Caco-2 (cell line): Measurements from ENCODE around the gene ZNF845. TPM values are rescaled to one million over a fixed set of nuclear protein-coding genes. Genes with fewer than 3 reads are reported as not detected.
"Not testable (repeated sequence)": the region's sequence is repeated elsewhere in the genome, so short reads cannot be mapped to it uniquely, and the experiment has no call there.

Experiments
- BruUV-seq: library from RNA; stranded (reverse); fragments of 400-500 nt; replicated peaks from 2 replicates; lab custom pipeline; 2021; lab: Mats Ljungman, UMichigan
- CTCF ChIA-PET: fragments of 300-600 bp; sonication (Branson Sonifier 250); formaldehyde crosslinking; loops from one replicate; lab custom pipeline; 2022; ENCODE audit warnings: antibody characterized with exemption; lab: Charles Lee
- POLR2A ChIA-PET: fragments of 300-600 bp; sonication (Branson Sonifier 250); formaldehyde crosslinking; loops from one replicate; lab custom pipeline; 2022; ENCODE audit warnings: antibody characterized with exemption; lab: Charles Lee
- DNase-seq, 2 experiments: peaks; one replicate each; pipeline versions ENCODE4 v3.0.0 to v3.0.0-alpha.2; 2020 to 2022
- H3K27me3 ChIP-seq: replicated peaks from 2 replicates; pipeline ENCODE4 v1.6.0; 2011; ENCODE audit warnings: low read length; ENCODE audit not compliant: control insufficient read depth, insufficient read depth
- H3K36me3 ChIP-seq: 2 replicates; pipeline ENCODE4 v1.5.1; 2011; ENCODE audit warnings: low read length; ENCODE audit not compliant: control insufficient read depth, insufficient read depth
- H3K4me1 ChIP-seq: fragments of 250-450 bp; sonication (Bioruptor Pico); 2 replicates; pipeline ENCODE4 v1.5.1; 2020; ENCODE audit warnings: mild to moderate bottlenecking
- H3K4me3 ChIP-seq: 2 replicates; pipeline ENCODE4 v1.5.1; 2011; ENCODE audit warnings: low read depth, mild to moderate bottlenecking, control low read depth, low read length
- H3K9me3 ChIP-seq: fragments of 250-450 bp; sonication (Bioruptor Pico); 2 replicates; pipeline ENCODE4 v1.5.1; 2020; ENCODE audit warnings: mild to moderate bottlenecking, moderate library complexity
- H3K27ac Mint-ChIP-seq: one replicate; pipeline ENCODE4 v1.8.0; 2022; ENCODE audit warnings: mixed read lengths; ENCODE audit not compliant: unreplicated experiment
- H3K27me3 Mint-ChIP-seq: one replicate; pipeline ENCODE4 v1.8.0; 2022; ENCODE audit warnings: mixed read lengths; ENCODE audit not compliant: insufficient read depth, unreplicated experiment
- H3K36me3 Mint-ChIP-seq: one replicate; pipeline ENCODE4 v1.8.0; 2022; ENCODE audit warnings: mild to moderate bottlenecking, mixed read lengths; ENCODE audit not compliant: insufficient read depth, unreplicated experiment
- H3K4me1 Mint-ChIP-seq: one replicate; pipeline ENCODE4 v1.8.0; 2022; ENCODE audit warnings: low read depth, mixed read lengths; ENCODE audit not compliant: unreplicated experiment
- H3K4me3 Mint-ChIP-seq: one replicate; pipeline ENCODE4 v1.8.0; 2022; ENCODE audit warnings: mild to moderate bottlenecking, moderate library complexity, mixed read lengths; ENCODE audit not compliant: unreplicated experiment
- H3K9me3 Mint-ChIP-seq: one replicate; pipeline ENCODE4 v1.8.0; 2022; ENCODE audit warnings: mixed read lengths; ENCODE audit not compliant: unreplicated experiment
- CTCF ChIP-seq, 2 experiments: fragments of 200-600 bp in 1 of 2; IDR thresholded peaks; 1 replicate in 1 of 2; 2 replicates in 1 of 2; pipeline versions ENCODE4 v1.5.1 to v1.8.0; 2011 to 2022; ENCODE audit warnings: antibody characterized with exemption in 1 of 2, control low read depth in 1 of 2, inconsistent platforms in 1 of 2, low read depth in 1 of 2, low read length in 1 of 2, mild to moderate bottlenecking in 1 of 2, moderate library complexity in 1 of 2; ENCODE audit not compliant: insufficient read depth in 1 of 2, severe bottlenecking in 1 of 2, unreplicated experiment in 1 of 2
- intact Hi-C: fragments of 100-400 bp; cut with micrococcal nuclease; formaldehyde crosslinking; loops from one replicate; pipeline ENCODE4 v1.10.0; 2022; ENCODE audit not compliant: unreplicated experiment
- total RNA-seq: library from RNA; stranded (reverse); gene quantifications from 2 replicates; pipeline ENCODE4 v1.2.3, GENCODE V29; 2022

ZNF845 gene
- total RNA-seq, 1 experiment from 2014 or later = 8.9 TPM

- H3K4me3 ChIP-seq = no peak overlapping the region
- no peak for TF ChIP-seq CTCF (IDR thresholded peaks at IDR 0.05; ENCODE audit: insufficient read depth in 1 of 2, low read depth in 1 of 2, low read length in 1 of 2, severe bottlenecking in 1 of 2, unreplicated experiment in 1 of 2)
- Mint-ChIP-seq H3K9me3 (peaks cover 27% of the 10 kb centered on the region), H3K27ac (peak overlapping the region; percentile 20), H3K36me3 (peaks cover 27% of the 10 kb centered on the region), H3K4me1 (peaks cover 4% of the 10 kb centered on the region), H3K4me3 (no peak overlapping the region), H3K27me3 (no peaks in the 10 kb centered on the region)
- peaks cover 29% of the 10 kb centered on the region for H3K9me3 ChIP-seq
- intact Hi-C loops = no loop called here
- no peaks in the 10 kb centered on the region for H3K36me3 ChIP-seq
- H3K4me1 ChIP-seq = no peaks in the 10 kb centered on the region
- DNase-seq = no peak
- ChIA-PET POLR2A (no interaction called here), CTCF (interaction anchor here (0.5 kb wide), 1 partner anchor 512 kb away, joined by 5 read pairs; no protein-coding TSS in a partner anchor)
- no TSS peak for BruUV-seq
- no peaks in the 10 kb centered on the region for H3K27me3 ChIP-seq
These were observed 56.4 kb downstream of the ZNF845 start for GRCh38 chr19:53389978-53390377.

GRCh38 chr19:53394522-53394973 lies 61.0 kb downstream of the ZNF845 start:
- CTCF ChIA-PET = interaction anchor here (0.6 kb wide), 1 partner anchor 672 kb away, joined by 5 read pairs; no protein-coding TSS in a partner anchor
- TF ChIP-seq CTCF (IDR thresholded peaks at IDR 0.05; ENCODE audit: insufficient read depth in 1 of 2, low read depth in 1 of 2, low read length in 1 of 2, severe bottlenecking in 1 of 2, unreplicated experiment in 1 of 2) = no peak
- peaks cover 38% of the 10 kb centered on the region for H3K36me3 Mint-ChIP-seq
- Histone ChIP-seq H3K4me3 (peak overlapping the region; percentile 83), H3K36me3 (peaks cover 2% of the 10 kb centered on the region; the same call in 1 of the 2 replicates), H3K9me3 (peaks cover 19% of the 10 kb centered on the region), H3K4me1 (peaks cover 8% of the 10 kb centered on the region), H3K27me3 (no peaks in the 10 kb centered on the region)
- intact Hi-C loops = loop anchor here (2.0 kb wide), 1 partner anchor 62 kb away; the partner anchor contains the start of gene ZNF845
- no peaks in the 10 kb centered on the region for H3K9me3 Mint-ChIP-seq
- peak overlapping the region; percentile 77 for H3K4me3 Mint-ChIP-seq
- H3K27me3 Mint-ChIP-seq = no peaks in the 10 kb centered on the region
- peak in 1 of 2 experiments; percentile 52 for DNase-seq
- H3K27ac Mint-ChIP-seq = peak overlapping the region; percentile 65
- POLR2A ChIA-PET = interaction anchor here (0.6 kb wide), 2 partner anchors 80 to 126 kb away, joined by 3 read pairs; no protein-coding TSS in a partner anchor
- peaks cover 19% of the 10 kb centered on the region for H3K4me1 Mint-ChIP-seq
- BruUV-seq = no TSS peak

GRCh38 chr19:53394974-53395839 lies 61.7 kb downstream of the ZNF845 start, which contains the start of gene ZNF765:
TSS of gene ZNF765 (plus strand) at chr19:53395149. CDS start at chr19:53398016, 2,867 bp downstream.
- H3K27me3 ChIP-seq = no peaks in the 10 kb centered on the region
- Mint-ChIP-seq H3K9me3 (peaks cover 5% of the 10 kb centered on the region), H3K27ac (peak within 1 kb of the TSS; percentile 65), H3K4me3 (peak within 1 kb of the TSS; percentile 77), H3K4me1 (peaks cover 19% of the 10 kb centered on the region), H3K36me3 (peaks cover 40% of the 10 kb centered on the region), H3K27me3 (no peaks in the 10 kb centered on the region)
- intact Hi-C loops = loop anchor here (1.0 to 2.0 kb wide), 2 partner anchors 36 to 62 kb away; partner anchors contain the start of genes ZNF761 and ZNF845
- TSS peak; percentile 51 for BruUV-seq
- CTCF ChIA-PET = interaction anchor here (0.6 kb wide), 1 partner anchor 673 kb away, joined by 5 read pairs; no protein-coding TSS in a partner anchor
- peak; percentile 93 to 96 for DNase-seq
- peaks cover 20% of the 10 kb centered on the region for H3K9me3 ChIP-seq
- POLR2A ChIA-PET = interaction anchor here (0.6 to 0.7 kb wide), 3 partner anchors 80 to 497 kb away, joined by 3 read pairs; no protein-coding TSS in a partner anchor
- H3K4me1 ChIP-seq = peaks cover 8% of the 10 kb centered on the region
- TF ChIP-seq CTCF (IDR thresholded peaks at IDR 0.05; ENCODE audit: insufficient read depth in 1 of 2, low read depth in 1 of 2, low read length in 1 of 2, severe bottlenecking in 1 of 2, unreplicated experiment in 1 of 2) = peak; percentile 58 to 76
- H3K36me3 ChIP-seq = peaks cover 3% of the 10 kb centered on the region
- H3K4me3 ChIP-seq = peak within 1 kb of the TSS; percentile 83

- not testable (repeated sequence) for H3K27me3 Mint-ChIP-seq, H3K36me3 ChIP-seq, H3K27me3 ChIP-seq, H3K4me1 ChIP-seq, BruUV-seq, DNase-seq
- intact Hi-C loops = loop anchor here (1.0 to 2.0 kb wide), 2 partner anchors 35 to 63 kb away; partner anchors contain the start of genes ZNF761 and ZNF845
- Histone ChIP-seq H3K4me3 (peak overlapping the region; percentile 83), H3K9me3 (peaks cover 13% of the 10 kb centered on the region)
- Mint-ChIP-seq H3K4me1 (peaks cover 19% of the 10 kb centered on the region), H3K27ac (peak overlapping the region; percentile 65), H3K9me3 (peaks cover 12% of the 10 kb centered on the region), H3K36me3 (peaks cover 48% of the 10 kb centered on the region), H3K4me3 (peak overlapping the region; percentile 77)
- ChIA-PET POLR2A (interaction anchor here (0.6 to 0.7 kb wide), 2 partner anchors 23 to 498 kb away, joined by 3 read pairs; no protein-coding TSS in a partner anchor), CTCF (interaction anchor here (1.3 kb wide), 1 partner anchor 36 kb away, joined by 4 read pairs; the partner anchor contains the start of gene ZNF761)
These were observed 62.4 kb downstream of the ZNF845 start for GRCh38 chr19:53395840-53396524.
